B cell (primary cell): Measurements from ENCODE around the gene NCKIPSD. TPM values are rescaled to one million over a fixed set of nuclear protein-coding genes. Genes with fewer than 3 reads are reported as not detected.

ENCODE experiments used
- ATAC-seq: fragments of 200-7000 bp; cut with Tn5 transposase; one replicate; pipeline ENCODE4 v1.10.0; 2021; ENCODE audit warnings: low read depth, mild to moderate bottlenecking, moderate number of reproducible peaks, moderate library complexity
- CTCF ChIA-PET: fragments of 350-600 bp; sonication (Branson Sonifier 250); formaldehyde crosslinking; loops from one replicate; lab custom pipeline; 2021; ENCODE audit warnings: antibody characterized with exemption, inconsistent platforms; lab: Charles Lee
- POLR2A ChIA-PET: fragments of 350-600 bp; sonication (Branson Sonifier 250); formaldehyde crosslinking; loops from one replicate; lab custom pipeline; 2021; ENCODE audit warnings: antibody characterized with exemption; lab: Charles Lee
- DNase-seq: peaks from one replicate; pipeline ENCODE4 v3.0.0; 2013
- H2AFZ ChIP-seq: 2 replicates; pipeline ENCODE4 v1.6.1; 2012; ENCODE audit warnings: mild to moderate bottlenecking, low read depth, low read length; ENCODE audit not compliant: insufficient read depth, poor library complexity, severe bottlenecking
- H3K27ac ChIP-seq, 2 donors: 1 replicate in 1 of 2; 2 replicates in 1 of 2; pipeline ENCODE4 v1.5.1; 2012 to 2013; ENCODE audit warnings: low read length in 2 of 2, mild to moderate bottlenecking in 2 of 2, moderate library complexity in 1 of 2
- H3K27me3 ChIP-seq, 4 experiments: fragments of 200-600 bp in 1 of 4; sonication (generic) in 1 of 4; replicated peaks in 1 of 4; 1 replicate in 2 of 4; 2 replicates in 2 of 4; pipeline versions ENCODE4 v1.6.1 to v1.7.0; 2013 to 2016; ENCODE audit warnings: low read length in 3 of 4, mild to moderate bottlenecking in 2 of 4, mixed read lengths in 1 of 4, moderate library complexity in 1 of 4; ENCODE audit not compliant: insufficient read depth in 4 of 4, control insufficient read depth in 3 of 4; ENCODE audit errors: control extremely low read depth in 1 of 4
- H3K36me3 ChIP-seq, 2 experiments: replicated peaks in 1 of 2; 1 replicate in 1 of 2; 2 replicates in 1 of 2; pipeline versions ENCODE4 v1.6.1 to v1.7.1; 2013; ENCODE audit warnings: low read length in 1 of 2; ENCODE audit not compliant: insufficient read depth in 2 of 2, control insufficient read depth in 1 of 2; ENCODE audit errors: control extremely low read depth in 1 of 2, extremely low read depth in 1 of 2
- H3K4me1 ChIP-seq, 2 donors: fragments of 200-600 bp in 1 of 2; sonication (generic) in 1 of 2; 1 replicate in 1 of 2; 2 replicates in 1 of 2; pipeline versions ENCODE4 v1.5.1 to v1.6.1; 2013 to 2017; ENCODE audit warnings: low read length in 2 of 2; ENCODE audit not compliant: control insufficient read depth in 2 of 2, insufficient read depth in 2 of 2
- H3K4me2 ChIP-seq: replicated peaks from 2 replicates; pipeline ENCODE3; 2012; ENCODE audit warnings: mild to moderate bottlenecking, low read depth, low read length; ENCODE audit not compliant: poor library complexity, severe bottlenecking
- H3K4me3 ChIP-seq, 5 experiments: fragments of 200-600 bp in 1 of 5; sonication (generic) in 1 of 5; 1 replicate in 3 of 5; 2 replicates in 2 of 5; pipeline versions ENCODE4 v1.5.1 to v1.7.0; 2011 to 2016; ENCODE audit warnings: low read length in 4 of 5, mild to moderate bottlenecking in 4 of 5, low read depth in 2 of 5, control low read depth in 1 of 5, moderate library complexity in 1 of 5; ENCODE audit not compliant: insufficient read depth in 1 of 5; ENCODE audit errors: control extremely low read depth in 1 of 5, extremely low read depth in 1 of 5
- H3K79me2 ChIP-seq: fragments of 200-600 bp; sonication (generic); one replicate; pipeline ENCODE4 v1.6.0; 2016; ENCODE audit warnings: low read length; ENCODE audit not compliant: control insufficient read depth, insufficient read depth
- H3K9ac ChIP-seq: fragments of 200-600 bp; sonication (generic); 2 replicates; pipeline ENCODE4 v1.6.1; 2017; ENCODE audit warnings: mild to moderate bottlenecking, low read length, moderate library complexity
- H3K9me3 ChIP-seq, 3 donors: one replicate each; pipeline versions ENCODE4 v1.6.1 to v1.7.1; 2013; ENCODE audit warnings: low read length in 2 of 3; ENCODE audit not compliant: control insufficient read depth in 2 of 3, insufficient read depth in 1 of 3; ENCODE audit errors: control extremely low read depth in 1 of 3
- H4K20me1 ChIP-seq: 2 replicates; pipeline ENCODE4 v1.6.0; 2012; ENCODE audit warnings: mild to moderate bottlenecking, low read length; ENCODE audit not compliant: insufficient read depth, control insufficient read depth, poor library complexity, severe bottlenecking
- H3K27ac Mint-ChIP-seq: one replicate; pipeline ENCODE4 v1.8.0; 2021; ENCODE audit warnings: mixed read lengths
- H3K27me3 Mint-ChIP-seq: one replicate; pipeline ENCODE4 v1.8.0; 2021; ENCODE audit warnings: mixed read lengths
- H3K4me1 Mint-ChIP-seq: one replicate; pipeline ENCODE4 v1.8.0; 2021; ENCODE audit warnings: mixed read lengths
- H3K4me3 Mint-ChIP-seq: one replicate; pipeline ENCODE4 v1.8.0; 2021; ENCODE audit warnings: mixed read lengths
- H3K9me3 Mint-ChIP-seq: one replicate; pipeline ENCODE4 v1.8.0; 2022; ENCODE audit warnings: mixed read lengths; ENCODE audit not compliant: insufficient read depth
- EZH2 ChIP-seq: IDR thresholded peaks from 2 replicates; pipeline ENCODE4 v1.6.1; 2012; ENCODE audit warnings: borderline replicate concordance, low read depth, mild to moderate bottlenecking, moderate library complexity, low read length; ENCODE audit not compliant: insufficient read depth, poor library complexity, severe bottlenecking
- WGBS: methylation state at CpG from one replicate; pipeline ENCODE4 v1.1.5; 2013; ENCODE audit warnings: missing lambda C conversion rate; ENCODE audit not compliant: insufficient coverage; 5-methylcytosine and 5-hydroxymethylcytosine counted together
- intact Hi-C: fragments of 100-400 bp; cut with micrococcal nuclease; formaldehyde crosslinking; loops from one replicate; pipeline ENCODE4 v1.10.0; 2022
- polyA plus RNA-seq: library from polyadenylated mRNA; depleted of rRNA; stranded (reverse); fragments of >200 nt; gene quantifications from 2 replicates; pipeline ENCODE4 v1.2.3, GENCODE V29; 2012
- total RNA-seq, 2 donors: library from RNA; stranded (reverse); fragments of 120-200 nt in 1 of 2; gene quantifications; 1 replicate in 1 of 2; 2 replicates in 1 of 2; pipeline versions ENCODE4 v1.2.3 to v1.2.4, GENCODE V29; 2013 to 2022
- TF ChIP-seq, protein P1 (sequence below): fragments of 200-600 bp; IDR thresholded peaks from one replicate; pipeline ENCODE4 v1.8.0; 2022; ENCODE audit warnings: antibody characterized with exemption, mild to moderate bottlenecking

Gene NCKIPSD
- total and polyA plus RNA-seq, 2 donors (not counting 1 experiment from before 2014, with no cell fraction given) = 19.1 to 24.6 TPM

DNA sequence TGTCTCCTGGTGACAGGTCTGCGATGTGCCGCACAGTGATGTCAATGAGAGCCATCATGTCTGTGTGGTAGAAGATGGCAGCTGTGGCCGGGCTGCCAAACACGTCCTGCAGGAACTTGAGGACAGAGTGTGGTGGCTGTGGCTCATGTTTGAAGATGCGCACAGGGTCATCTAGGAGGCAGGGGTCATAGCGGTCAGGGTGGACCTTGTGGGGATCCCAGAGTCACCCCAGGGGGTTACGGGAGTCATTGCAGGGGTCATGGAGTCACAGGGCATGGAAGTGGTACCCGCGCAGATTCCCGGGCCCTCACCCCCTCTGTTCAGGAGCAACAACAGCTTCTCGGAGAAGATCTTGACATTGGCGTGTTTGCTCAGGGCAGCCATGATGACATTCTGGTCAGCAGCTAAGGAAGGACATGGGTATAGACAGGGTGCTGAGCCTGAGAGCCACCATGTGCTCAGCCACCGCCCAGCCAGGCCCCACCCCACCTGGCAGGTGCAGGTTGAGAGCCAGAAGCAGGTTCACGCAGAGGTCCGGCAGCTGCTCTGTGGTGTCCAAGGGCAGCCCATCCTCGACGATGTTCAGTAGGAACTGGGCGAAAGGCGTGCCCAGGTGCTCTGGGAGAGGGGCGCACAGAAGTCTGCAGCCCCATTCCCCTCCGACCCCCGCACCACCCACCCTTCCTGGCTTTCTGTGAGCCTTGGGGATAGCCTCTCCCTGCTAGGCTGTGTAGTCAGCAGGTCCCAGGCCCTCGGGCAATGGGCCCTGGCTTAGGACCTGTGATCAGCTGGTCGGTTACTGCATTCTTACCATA is 6.9 kb downstream of the NCKIPSD start:
- H3K4me1 ChIP-seq = peaks cover 16 to 21% of the 10 kb centered on the region in 2 donors
- ATAC-seq (no peak), DNase-seq (no peak)
- Mint-ChIP-seq H3K9me3 (no peaks in the 10 kb centered on the region), H3K4me1 (peaks cover 23% of the 10 kb centered on the region), H3K27ac (no peak overlapping the region), H3K27me3 (no peaks in the 10 kb centered on the region), H3K4me3 (no peak overlapping the region)
- H3K9ac ChIP-seq = no peak overlapping the region
- no peak overlapping the region for H3K27ac ChIP-seq
- WGBS = 95% methylated on average over 23 of the region's 24 CpGs
- intact Hi-C loops = no loop called here
- H3K36me3 ChIP-seq = peaks cover 0 to 11% of the 10 kb centered on the region in 2 experiments
- no peaks in the 10 kb centered on the region for H3K27me3 ChIP-seq
- H3K4me3 ChIP-seq = no peak overlapping the region
- TF ChIP-seq EZH2 = no peak
- TF ChIP-seq, protein P1, sequence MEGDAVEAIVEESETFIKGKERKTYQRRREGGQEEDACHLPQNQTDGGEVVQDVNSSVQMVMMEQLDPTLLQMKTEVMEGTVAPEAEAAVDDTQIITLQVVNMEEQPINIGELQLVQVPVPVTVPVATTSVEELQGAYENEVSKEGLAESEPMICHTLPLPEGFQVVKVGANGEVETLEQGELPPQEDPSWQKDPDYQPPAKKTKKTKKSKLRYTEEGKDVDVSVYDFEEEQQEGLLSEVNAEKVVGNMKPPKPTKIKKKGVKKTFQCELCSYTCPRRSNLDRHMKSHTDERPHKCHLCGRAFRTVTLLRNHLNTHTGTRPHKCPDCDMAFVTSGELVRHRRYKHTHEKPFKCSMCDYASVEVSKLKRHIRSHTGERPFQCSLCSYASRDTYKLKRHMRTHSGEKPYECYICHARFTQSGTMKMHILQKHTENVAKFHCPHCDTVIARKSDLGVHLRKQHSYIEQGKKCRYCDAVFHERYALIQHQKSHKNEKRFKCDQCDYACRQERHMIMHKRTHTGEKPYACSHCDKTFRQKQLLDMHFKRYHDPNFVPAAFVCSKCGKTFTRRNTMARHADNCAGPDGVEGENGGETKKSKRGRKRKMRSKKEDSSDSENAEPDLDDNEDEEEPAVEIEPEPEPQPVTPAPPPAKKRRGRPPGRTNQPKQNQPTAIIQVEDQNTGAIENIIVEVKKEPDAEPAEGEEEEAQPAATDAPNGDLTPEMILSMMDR = no peak
- H2AFZ ChIP-seq = no peak overlapping the region
- peak overlapping the region; percentile 58 for H3K4me2 ChIP-seq
- CTCF ChIA-PET = no interaction called here
- H3K9me3 ChIP-seq = no peaks in the 10 kb centered on the region
- H3K79me2 ChIP-seq = no peaks in the 10 kb centered on the region
- no peaks in the 10 kb centered on the region for H4K20me1 ChIP-seq
- POLR2A ChIA-PET = interaction anchor here (0.9 kb wide), 1 partner anchor 122 kb away, joined by 3 read pairs; the partner anchor contains the start of gene PFKFB4

DNA sequence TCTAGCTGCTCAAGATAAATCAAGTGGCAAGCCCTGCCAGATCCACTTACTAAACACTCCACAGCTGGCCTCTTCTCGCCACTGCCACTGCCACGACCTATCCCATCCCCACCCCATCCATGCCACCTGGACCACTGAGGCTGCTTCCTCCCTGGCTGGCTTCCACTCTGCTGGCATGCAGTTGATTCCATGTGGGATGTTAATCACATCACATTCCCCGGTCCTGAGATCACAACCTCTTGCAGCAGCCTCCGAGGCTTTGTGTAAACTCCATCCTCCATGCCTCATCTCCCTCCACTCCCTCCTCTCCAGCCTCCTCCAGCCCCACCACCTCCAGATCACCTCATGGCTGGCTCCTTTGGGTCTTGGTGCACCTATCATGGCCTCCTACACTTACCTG is 7.7 kb downstream of the NCKIPSD start:
- Histone ChIP-seq H2AFZ (no peak overlapping the region), H3K27ac (no peak overlapping the region), H3K27me3 (no peaks in the 10 kb centered on the region), H3K79me2 (no peaks in the 10 kb centered on the region), H3K36me3 (peaks cover 0 to 11% of the 10 kb centered on the region in 2 experiments), H4K20me1 (no peaks in the 10 kb centered on the region), H3K9ac (no peak overlapping the region), H3K9me3 (no peaks in the 10 kb centered on the region), H3K4me2 (no peak overlapping the region), H3K4me3 (no peak overlapping the region), H3K4me1 (peaks cover 16 to 21% of the 10 kb centered on the region in 2 donors)
- H3K27ac Mint-ChIP-seq = no peak overlapping the region
- ATAC-seq = no peak
- CTCF ChIA-PET = no interaction called here
- no peaks in the 10 kb centered on the region for H3K9me3 Mint-ChIP-seq
- intact Hi-C loops = no loop called here
- H3K27me3 Mint-ChIP-seq = no peaks in the 10 kb centered on the region
- TF ChIP-seq, protein P1 = no peak
- no peak for TF ChIP-seq EZH2
- H3K4me3 Mint-ChIP-seq = no peak overlapping the region
- WGBS = 98% methylated on average over 4 of the region's 4 CpGs
- peaks cover 22% of the 10 kb centered on the region for H3K4me1 Mint-ChIP-seq
- POLR2A ChIA-PET = interaction anchor here (0.9 kb wide), 1 partner anchor 121 kb away, joined by 3 read pairs; the partner anchor contains the start of gene PFKFB4
- no peak for DNase-seq
